22Rv1 (cell line): ENCODE measurements around the gene TRAP1.

Source experiments
- H3K27ac ChIP-seq: fragments of 450-650 bp; 2 replicates; pipeline ENCODE4 v1.5.1; 2017
- ZFX ChIP-seq: fragments of 450-650 bp; IDR thresholded peaks from 2 replicates; pipeline ENCODE4 v1.6.1; 2017; ENCODE audit warnings: antibody characterized with exemption, borderline replicate concordance
- TF ChIP-seq, protein P1 (sequence below): fragments of 450-650 bp; IDR thresholded peaks from 2 replicates; pipeline ENCODE4 v1.5.1; 2017; ENCODE audit warnings: mild to moderate bottlenecking

TRAP1 gene

DNA sequence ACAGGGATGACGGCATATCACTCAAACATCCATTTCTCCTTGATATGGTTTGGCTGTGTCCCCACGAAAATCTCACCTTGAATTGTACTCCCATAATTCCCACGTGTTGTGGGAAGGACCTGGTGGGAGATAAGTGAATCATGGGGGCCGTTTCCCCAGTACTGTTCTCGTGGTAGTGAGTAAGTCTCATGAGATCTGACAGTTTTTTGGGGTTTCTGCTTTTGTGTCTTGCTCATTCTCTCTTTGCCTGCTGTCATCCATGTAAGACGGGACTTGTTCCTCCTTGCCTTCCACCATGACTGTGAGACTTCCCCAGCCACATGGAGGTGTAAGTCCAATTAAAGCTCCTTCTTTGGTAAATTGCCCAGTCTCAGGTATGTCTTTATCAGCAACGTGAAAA is 30.3 kb downstream of the TRAP1 start:
- TF ChIP-seq ZFX: no peak
- TF ChIP-seq, protein P1, sequence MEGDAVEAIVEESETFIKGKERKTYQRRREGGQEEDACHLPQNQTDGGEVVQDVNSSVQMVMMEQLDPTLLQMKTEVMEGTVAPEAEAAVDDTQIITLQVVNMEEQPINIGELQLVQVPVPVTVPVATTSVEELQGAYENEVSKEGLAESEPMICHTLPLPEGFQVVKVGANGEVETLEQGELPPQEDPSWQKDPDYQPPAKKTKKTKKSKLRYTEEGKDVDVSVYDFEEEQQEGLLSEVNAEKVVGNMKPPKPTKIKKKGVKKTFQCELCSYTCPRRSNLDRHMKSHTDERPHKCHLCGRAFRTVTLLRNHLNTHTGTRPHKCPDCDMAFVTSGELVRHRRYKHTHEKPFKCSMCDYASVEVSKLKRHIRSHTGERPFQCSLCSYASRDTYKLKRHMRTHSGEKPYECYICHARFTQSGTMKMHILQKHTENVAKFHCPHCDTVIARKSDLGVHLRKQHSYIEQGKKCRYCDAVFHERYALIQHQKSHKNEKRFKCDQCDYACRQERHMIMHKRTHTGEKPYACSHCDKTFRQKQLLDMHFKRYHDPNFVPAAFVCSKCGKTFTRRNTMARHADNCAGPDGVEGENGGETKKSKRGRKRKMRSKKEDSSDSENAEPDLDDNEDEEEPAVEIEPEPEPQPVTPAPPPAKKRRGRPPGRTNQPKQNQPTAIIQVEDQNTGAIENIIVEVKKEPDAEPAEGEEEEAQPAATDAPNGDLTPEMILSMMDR: no peak
- H3K27ac ChIP-seq: no peak overlapping the region

DNA sequence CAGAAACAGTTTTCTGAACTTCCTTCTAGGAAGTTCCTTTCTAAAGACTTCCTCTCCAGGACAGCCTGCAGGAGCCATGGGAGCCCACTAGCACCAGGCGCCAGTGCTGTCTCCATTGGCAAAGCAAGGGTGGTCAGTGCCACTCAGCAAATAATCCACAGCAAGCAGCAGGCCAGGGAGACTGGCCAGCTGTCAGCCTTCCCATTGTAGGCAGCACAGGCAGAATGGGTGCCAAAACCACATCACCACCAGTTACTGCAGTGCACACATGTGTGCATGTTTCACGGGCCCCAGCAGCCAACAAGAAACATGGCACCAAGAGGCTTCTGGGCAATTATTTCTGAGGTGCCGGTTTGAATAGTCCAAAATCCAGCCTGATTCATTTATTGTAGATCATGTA is 36.1 kb downstream of the TRAP1 start:
- TF ChIP-seq, protein P1: no peak
- no peak for TF ChIP-seq ZFX
- H3K27ac ChIP-seq: no peak overlapping the region

DNA sequence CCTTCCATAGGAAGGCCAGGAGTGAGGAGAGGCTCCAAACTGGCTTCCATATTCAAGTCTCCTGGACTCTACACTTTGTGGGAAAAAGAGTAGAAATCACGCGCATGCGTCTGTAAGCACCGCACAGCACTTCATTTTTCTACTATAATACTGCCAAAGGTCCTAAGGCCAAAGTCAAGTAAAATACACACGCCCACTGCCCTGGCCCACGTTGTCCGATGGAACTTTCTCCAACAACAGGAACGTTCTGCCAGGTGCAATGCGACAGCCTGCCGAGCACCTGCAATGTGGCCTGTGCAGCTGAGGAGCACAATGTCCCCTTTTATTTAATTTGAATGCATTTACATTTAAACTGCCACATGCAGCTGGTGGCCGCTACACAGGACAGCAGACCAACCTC is 39.3 kb downstream of the TRAP1 start:
- H3K27ac ChIP-seq: no peak overlapping the region
- TF ChIP-seq, protein P1: no peak
- no peak for TF ChIP-seq ZFX

DNA sequence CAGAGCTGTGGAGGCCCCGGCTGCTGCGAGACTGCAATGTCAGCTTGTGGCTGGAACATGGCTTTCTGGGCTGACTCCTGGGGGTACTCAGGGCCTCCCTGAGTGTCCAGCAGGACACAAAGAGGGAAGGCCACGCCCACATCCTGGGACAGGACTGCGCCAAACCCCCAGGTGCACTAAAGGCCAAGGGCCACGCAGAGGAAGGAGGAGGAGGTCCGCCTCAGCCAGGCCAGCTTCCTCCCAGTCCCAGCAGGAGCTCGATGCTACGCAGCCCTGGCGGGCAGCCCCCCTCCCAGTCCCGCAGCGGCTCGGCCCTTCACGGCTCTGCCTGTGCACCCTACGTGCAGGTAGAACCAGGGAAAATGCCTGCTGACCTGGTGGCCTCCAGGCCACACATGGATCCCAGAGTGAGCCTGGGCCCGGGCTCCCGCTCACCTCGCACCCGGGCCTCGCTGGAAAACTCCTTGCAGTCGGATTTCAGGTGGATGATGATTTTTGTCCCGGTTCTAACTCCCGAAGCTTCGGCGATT is 41.7 kb downstream of the TRAP1 start:
- TF ChIP-seq, protein P1: no peak
- TF ChIP-seq ZFX: no peak
- no peak overlapping the region for H3K27ac ChIP-seq

DNA sequence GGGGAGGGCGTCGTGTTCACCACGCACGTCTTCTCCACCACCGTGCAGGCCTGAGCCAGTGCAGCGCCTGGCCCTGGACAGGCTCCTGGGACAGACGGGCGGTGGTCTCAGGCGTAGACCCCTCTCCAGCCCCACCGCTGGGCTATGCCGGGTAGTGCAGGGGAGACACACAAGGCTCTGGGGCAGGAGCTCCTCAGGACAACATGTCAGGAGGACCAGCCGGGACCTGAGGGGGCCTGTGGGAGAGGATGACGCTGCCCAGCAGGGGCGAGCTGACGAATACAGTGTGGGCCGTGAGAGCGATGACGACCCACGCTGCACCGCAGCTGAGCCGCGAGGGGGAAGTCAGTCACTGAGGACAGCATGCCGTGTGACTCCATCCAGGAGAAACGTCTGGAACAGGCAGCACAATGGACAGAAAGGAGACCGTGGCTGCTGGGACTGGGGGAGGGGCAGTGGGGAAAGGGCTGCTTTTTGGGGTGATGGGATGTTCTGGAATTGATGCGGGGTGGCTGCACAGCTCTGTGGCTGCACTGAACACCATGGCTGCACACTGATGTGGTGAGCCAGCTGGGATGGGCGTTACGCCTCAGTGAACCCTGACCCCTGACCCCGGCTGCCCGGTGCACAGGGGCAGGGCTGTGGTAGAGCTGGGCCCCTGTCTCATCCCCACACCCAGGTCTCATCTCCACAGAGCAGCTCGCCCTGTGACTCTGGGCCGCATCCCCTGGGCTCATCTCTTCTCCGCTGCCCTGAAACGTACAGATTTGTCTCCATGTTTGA is 42.6 kb downstream of the TRAP1 start:
- no peak overlapping the region for H3K27ac ChIP-seq
- TF ChIP-seq ZFX: no peak

DNA sequence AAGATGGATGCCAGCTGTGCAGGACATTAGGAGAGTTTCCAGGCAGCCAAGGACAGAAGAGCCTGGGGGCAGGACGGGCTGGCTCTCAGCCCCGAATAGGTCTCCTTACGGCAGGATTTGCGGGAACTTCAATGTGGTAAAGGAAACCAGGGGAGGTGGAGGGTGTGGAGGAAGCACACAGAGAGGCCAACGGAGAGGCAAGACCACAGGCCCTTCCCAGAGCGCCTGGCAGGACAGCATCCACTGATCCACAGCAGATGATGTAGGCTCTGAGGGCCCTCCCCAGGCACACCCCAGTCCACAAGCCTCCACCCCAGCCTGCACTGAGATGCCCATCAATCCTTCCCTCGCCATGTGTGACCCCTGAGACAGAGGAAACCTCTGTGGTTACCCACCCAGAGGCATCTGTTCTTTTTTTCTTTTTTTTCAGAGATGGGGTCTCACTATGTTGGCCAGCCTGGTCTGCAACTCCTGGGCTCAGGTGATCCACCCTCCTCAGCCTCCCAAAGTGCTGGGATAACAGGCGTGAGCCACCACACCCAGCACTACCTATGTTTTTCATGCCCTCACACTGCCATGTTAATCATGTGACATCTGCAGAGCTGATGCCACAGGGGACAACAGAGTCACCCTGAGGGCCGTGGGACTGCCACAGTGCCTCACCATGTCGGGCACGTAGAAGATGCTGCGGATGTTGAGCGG is 43.5 kb downstream of the TRAP1 start:
- H3K27ac ChIP-seq: no peak overlapping the region
- TF ChIP-seq, protein P1: no peak
- TF ChIP-seq ZFX: no peak

DNA sequence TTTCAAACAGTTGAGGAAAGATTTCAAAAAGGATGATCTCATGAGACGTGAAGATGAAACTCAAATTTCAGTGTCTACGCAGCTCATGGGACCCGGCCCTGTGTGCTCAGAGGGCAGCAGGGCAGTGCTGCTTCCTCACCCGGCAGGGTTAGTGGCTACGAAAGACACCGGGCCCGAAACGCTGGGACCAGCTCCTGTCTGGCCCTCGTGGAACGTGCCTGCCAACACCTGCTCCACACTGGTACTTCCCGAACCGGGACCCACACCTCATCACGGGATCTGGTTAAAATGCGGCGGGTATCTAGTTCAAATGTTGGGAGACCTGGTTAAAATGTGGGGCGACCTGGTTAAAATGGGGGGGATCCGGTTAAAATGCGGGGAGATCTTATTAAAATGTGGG is 44.1 kb downstream of the TRAP1 start:
- TF ChIP-seq, protein P1: no peak
- no peak for TF ChIP-seq ZFX
- no peak overlapping the region for H3K27ac ChIP-seq
